SU-DHL-6 (cell line): ENCODE results near the gene CDH10.

Experiments
- CTCF ChIP-seq: fragments of 200-600 bp; sonication (generic); IDR thresholded peaks from one replicate; pipeline ENCODE4 v1.5.1; 2017; ENCODE audit warnings: antibody characterized with exemption, mild to moderate bottlenecking, low read length, moderate library complexity; ENCODE audit not compliant: insufficient read depth, poor library complexity, severe bottlenecking
- EZH2phosphoT487 ChIP-seq: fragments of 200-600 bp; sonication (generic), shearing (Covaris generic); conservative IDR thresholded peaks from 2 replicates; pipeline ENCODE4 v1.6.1; 2018; ENCODE audit warnings: mild to moderate bottlenecking, antibody characterized with exemption, low read length, moderate library complexity, mixed read lengths

DNA sequence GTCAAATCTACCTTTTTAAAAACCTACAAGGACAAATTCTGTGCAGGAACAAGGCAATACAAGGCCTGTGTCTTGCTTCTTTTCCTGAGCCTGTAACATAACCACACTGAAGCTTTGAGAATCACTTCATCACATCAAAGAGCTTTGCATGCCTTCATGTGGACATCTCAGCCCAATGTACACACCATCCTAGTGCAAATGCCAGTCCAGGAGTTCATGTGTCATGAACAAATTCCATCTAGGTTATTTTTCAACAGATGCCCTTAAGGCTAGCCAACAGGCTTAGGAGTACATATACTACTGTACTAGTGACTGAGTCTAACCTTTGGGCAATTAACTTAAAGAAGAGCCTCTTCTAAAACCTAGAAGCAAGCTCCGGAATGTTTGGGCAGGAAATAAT lies 106.4 kb downstream of the CDH10 start:
- TF ChIP-seq CTCF (no peak), EZH2phosphoT487 (no peak)
